H1 (cell line): Measurements from ENCODE around the gene KRT9. TPM values are rescaled to one million over a fixed set of nuclear protein-coding genes. Genes with fewer than 3 reads are reported as not detected.

Experiments
- CTCF ChIA-PET: fragments of 300-600 bp; sonication (Branson Sonifier 250); formaldehyde crosslinking; loops from one replicate; lab custom pipeline; 2021; ENCODE audit not compliant: partially characterized antibody; lab: Charles Lee
- POLR2A ChIA-PET: fragments of 300-600 bp; sonication (Branson Sonifier 250); formaldehyde crosslinking; loops from one replicate; lab custom pipeline; 2021; ENCODE audit warnings: inconsistent platforms; ENCODE audit not compliant: partially characterized antibody; lab: Charles Lee
- DNase-seq, 2 experiments: peaks; one replicate each; pipeline versions ENCODE4 v3.0.0 to v3.0.0-alpha.2; 2010 to 2022; ENCODE audit warnings: low spot score in 2 of 2, low read depth in 1 of 2, mixed read lengths in 1 of 2
- FAIRE-seq: peaks from 2 replicates; lab custom pipeline; 2011; peaks lifted over from hg19 to GRCh38; lab: Jason Lieb, UNC
- H2AFZ ChIP-seq: 2 replicates; pipeline ENCODE4 v1.8.1; 2012; ENCODE audit warnings: low read length, inconsistent platforms
- H2AK5ac ChIP-seq: 2 replicates; pipeline ENCODE4 v1.6.1; 2013; ENCODE audit warnings: low read depth, low read length
- H2BK120ac ChIP-seq: replicated peaks from 2 replicates; pipeline ENCODE3; 2013; ENCODE audit warnings: low read depth, low read length, inconsistent platforms
- H2BK12ac ChIP-seq: 2 replicates; pipeline ENCODE4 v1.6.1; 2013; ENCODE audit warnings: low read depth, low read length
- H2BK15ac ChIP-seq: 2 replicates; pipeline ENCODE4 v1.6.1; 2013; ENCODE audit warnings: low read length
- H2BK20ac ChIP-seq: 2 replicates; pipeline ENCODE4 v1.6.1; 2013; ENCODE audit warnings: low read length
- H2BK5ac ChIP-seq: 2 replicates; pipeline ENCODE4 v1.6.1; 2013; ENCODE audit warnings: low read depth, low read length
- H3K14ac ChIP-seq: 2 replicates; pipeline ENCODE4 v1.6.1; 2013; ENCODE audit warnings: inconsistent platforms; ENCODE audit not compliant: insufficient read length
- H3K18ac ChIP-seq: 2 replicates; pipeline ENCODE4 v1.6.1; 2013; ENCODE audit warnings: low read length; ENCODE audit errors: extremely low read depth
- H3K23ac ChIP-seq: 2 replicates; pipeline ENCODE4 v1.6.1; 2013; ENCODE audit warnings: inconsistent platforms; ENCODE audit not compliant: insufficient read length
- H3K23me2 ChIP-seq: 2 replicates; pipeline ENCODE4 v1.6.1; 2013; ENCODE audit warnings: low read depth, low read length
- H3K27ac ChIP-seq: 2 replicates; pipeline ENCODE4 v1.6.1; 2011; ENCODE audit warnings: low read depth, low read length, inconsistent platforms
- H3K27me3 ChIP-seq, 4 experiments: replicated peaks in 1 of 4; 1 replicate in 1 of 4; 2 replicates in 3 of 4; pipeline versions ENCODE4 v1.6.1 to v1.8.1; 2011 to 2013; ENCODE audit warnings: low read length in 3 of 4, mild to moderate bottlenecking in 3 of 4, inconsistent platforms in 2 of 4, mixed read lengths in 2 of 4, moderate library complexity in 1 of 4; ENCODE audit not compliant: control insufficient read depth in 3 of 4, insufficient read depth in 3 of 4; ENCODE audit errors: extremely low read depth in 1 of 4
- H3K36me3 ChIP-seq, 4 experiments: 2 replicates each; pipeline versions ENCODE4 v1.6.1 to v1.8.1; 2011 to 2013; ENCODE audit warnings: mild to moderate bottlenecking in 4 of 4, low read length in 3 of 4, moderate library complexity in 2 of 4, control low read depth in 1 of 4, inconsistent platforms in 1 of 4; ENCODE audit not compliant: insufficient read depth in 4 of 4, control insufficient read depth in 2 of 4
- H3K4ac ChIP-seq: replicated peaks from 2 replicates; pipeline ENCODE3; 2013; ENCODE audit warnings: low read length, low read depth, mixed read lengths, inconsistent platforms; ENCODE audit not compliant: insufficient read length
- H3K4me1 ChIP-seq, 4 experiments: replicated peaks in 1 of 4; 1 replicate in 1 of 4; 2 replicates in 3 of 4; pipeline versions ENCODE4 v1.6.1 to v1.8.1; 2011 to 2013; ENCODE audit warnings: low read length in 3 of 4, inconsistent platforms in 2 of 4, mixed read lengths in 1 of 4; ENCODE audit not compliant: insufficient read depth in 4 of 4, control insufficient read depth in 3 of 4
- H3K4me2 ChIP-seq, 2 experiments: 2 replicates each; pipeline versions ENCODE4 v1.6.1 to v1.8.1; 2011 to 2013; ENCODE audit warnings: low read depth in 2 of 2, low read length in 2 of 2, control low read depth in 1 of 2, inconsistent platforms in 1 of 2, mild to moderate bottlenecking in 1 of 2; ENCODE audit not compliant: insufficient read depth in 1 of 2
- H3K4me3 ChIP-seq, 4 experiments: fragments of 200-600, 300-600 bp in 1 of 4; sonication (generic), shearing (Covaris generic), sonication (Bioruptor Twin) in 1 of 4; 2 replicates each; pipeline versions ENCODE4 v1.5.1 to v1.8.1; 2011 to 2016; ENCODE audit warnings: low read length in 4 of 4, low read depth in 3 of 4, control low read depth in 2 of 4, inconsistent platforms in 2 of 4, mild to moderate bottlenecking in 2 of 4, mixed read lengths in 1 of 4, moderate library complexity in 1 of 4; ENCODE audit not compliant: insufficient read depth in 2 of 4; ENCODE audit errors: extremely low read depth in 1 of 4
- H3K56ac ChIP-seq: replicated peaks from 2 replicates; pipeline ENCODE3; 2013; ENCODE audit warnings: low read depth, mild to moderate bottlenecking, mixed read lengths, low read length, inconsistent platforms; ENCODE audit not compliant: insufficient read length
- H3K79me1 ChIP-seq: 2 replicates; pipeline ENCODE4 v1.6.1; 2013; ENCODE audit warnings: low read depth, low read length, control low read depth
- H3K79me2 ChIP-seq, 2 experiments: 2 replicates each; pipeline versions ENCODE4 v1.6.1 to v1.8.1; 2012 to 2013; ENCODE audit warnings: low read length in 2 of 2, mild to moderate bottlenecking in 2 of 2, inconsistent platforms in 1 of 2; ENCODE audit not compliant: insufficient read depth in 2 of 2, control insufficient read depth in 1 of 2
- H3K9ac ChIP-seq, 4 experiments: replicated peaks in 1 of 4; 1 replicate in 1 of 4; 2 replicates in 3 of 4; pipeline versions ENCODE4 v1.6.1 to v1.8.1; 2011 to 2013; ENCODE audit warnings: low read depth in 3 of 4, low read length in 3 of 4, control low read depth in 2 of 4, mild to moderate bottlenecking in 2 of 4, moderate library complexity in 2 of 4, inconsistent platforms in 1 of 4; ENCODE audit errors: extremely low read depth in 1 of 4
- H3K9me3 ChIP-seq, 2 experiments: 2 replicates each; pipeline versions ENCODE4 v1.6.1 to v1.8.1; 2012 to 2013; ENCODE audit warnings: mild to moderate bottlenecking in 2 of 2, moderate library complexity in 2 of 2, control low read depth in 1 of 2, inconsistent platforms in 1 of 2, low read depth in 1 of 2, low read length in 1 of 2, mixed read lengths in 1 of 2; ENCODE audit not compliant: insufficient read depth in 2 of 2
- H4K20me1 ChIP-seq, 2 experiments: replicated peaks in 1 of 2; 2 replicates each; pipeline versions ENCODE3 to v1.8.1; 2011 to 2013; ENCODE audit warnings: inconsistent platforms in 2 of 2, low read length in 2 of 2, mild to moderate bottlenecking in 1 of 2; ENCODE audit not compliant: insufficient read depth in 2 of 2, control insufficient read depth in 1 of 2
- H4K5ac ChIP-seq: 2 replicates; pipeline ENCODE4 v1.6.1; 2013; ENCODE audit warnings: low read length, low read depth, mixed read lengths, inconsistent platforms; ENCODE audit not compliant: insufficient read length
- H4K8ac ChIP-seq: 2 replicates; pipeline ENCODE4 v1.8.0; 2013; ENCODE audit warnings: mild to moderate bottlenecking, moderate library complexity, low read length, inconsistent platforms; ENCODE audit not compliant: insufficient read depth; ENCODE audit errors: extremely low read depth
- H4K91ac ChIP-seq: replicated peaks from 2 replicates; pipeline ENCODE3; 2013; ENCODE audit warnings: low read length, mixed read lengths, inconsistent platforms; ENCODE audit not compliant: insufficient read length
- ASH2L ChIP-seq: fragments of 200-600, 300-600 bp; sonication (generic); IDR thresholded peaks from one replicate; pipeline ENCODE4 v1.7.1; 2017; ENCODE audit warnings: low read length
- ATF3 ChIP-seq: IDR thresholded peaks from 2 replicates; pipeline ENCODE4 v1.6.1; 2011; ENCODE audit warnings: low read depth, mild to moderate bottlenecking, low read length; ENCODE audit not compliant: insufficient read depth
- CHD2 ChIP-seq: IDR thresholded peaks from 2 replicates; pipeline ENCODE4 v1.6.1; 2012; ENCODE audit warnings: low read length, improper control_type of control experiment
- MAFK ChIP-seq: IDR thresholded peaks from 2 replicates; pipeline ENCODE4 v1.6.1; 2012; ENCODE audit warnings: low read depth, mild to moderate bottlenecking, improper control_type of control experiment, low read length
- NANOG ChIP-seq: IDR thresholded peaks from 2 replicates; pipeline ENCODE4 v1.6.1; 2011; ENCODE audit warnings: low read length, low read depth, mild to moderate bottlenecking, inconsistent platforms; ENCODE audit not compliant: insufficient read depth, poor library complexity, severe bottlenecking
- PHF8 ChIP-seq: fragments of 200-600 bp; sonication (generic); conservative IDR thresholded peaks from 2 replicates; pipeline ENCODE4 v1.7.1; 2012; ENCODE audit warnings: low read depth, mild to moderate bottlenecking, inconsistent platforms, low read length, moderate library complexity
- RFX5 ChIP-seq: IDR thresholded peaks from 2 replicates; pipeline ENCODE4 v1.6.1; 2011; ENCODE audit warnings: low read depth, low read length, improper control_type of control experiment, borderline replicate concordance
- SIX5 ChIP-seq: IDR thresholded peaks from 2 replicates; pipeline ENCODE4 v1.6.1; 2011; ENCODE audit warnings: mild to moderate bottlenecking, low read depth, low read length
- TCF12 ChIP-seq: IDR thresholded peaks from 2 replicates; pipeline ENCODE4 v1.6.1; 2011; ENCODE audit warnings: low read depth, mild to moderate bottlenecking, low read length
- ZNF274 ChIP-seq: IDR thresholded peaks from 2 replicates; pipeline ENCODE4 v1.7.0; 2012; ENCODE audit warnings: low read length, borderline replicate concordance; ENCODE audit errors: extremely low read depth
- WGBS, 2 experiments: shearing (Covaris generic) in 1 of 2; methylation state at CpG; one replicate each; pipeline versions ENCODE4 v1.1.6 to v1.1.7; 2013 to 2015; ENCODE audit warnings: low lambda C conversion rate in 2 of 2, mixed read lengths in 2 of 2, inconsistent platforms in 1 of 2, low coverage in 1 of 2, missing lambda C conversion rate in 1 of 2; ENCODE audit not compliant: insufficient replicate concordance in 2 of 2, insufficient coverage in 1 of 2, insufficient read length in 1 of 2; ENCODE audit errors: extremely low coverage in 1 of 2, missing lambda C conversion rate in 1 of 2; 5-methylcytosine and 5-hydroxymethylcytosine counted together
- polyA plus RNA-seq, 7 experiments: library from polyadenylated mRNA; depleted of rRNA in 3 of 7; stranded (reverse) in 5 of 7; unstranded in 2 of 7; fragments of >200 nt in 5 of 7; fragments of 200-250 nt in 2 of 7; gene quantifications; 1 replicate in 5 of 7; 2 replicates in 1 of 7; 4 replicates in 1 of 7; pipeline versions ENCODE4 v1.2.1 to v1.2.3, GENCODE V29; 2011 to 2013; ENCODE audit warnings: missing spikeins in 2 of 7, mixed read lengths in 2 of 7
- total RNA-seq: library from RNA; stranded (reverse); fragmentation: NEBNext Ultra II Directional; extraction: Animal tissue kit (Norgen Biotek cat#: 25700); gene quantifications from 2 replicates; pipeline ENCODE4 v1.2.1, GENCODE V29; 2021
- TF ChIP-seq, protein P1 (sequence below), 3 experiments: IDR thresholded peaks; 1 replicate in 2 of 3; 2 replicates in 1 of 3; pipeline versions ENCODE4 v1.5.1 to v1.6.1; 2011; ENCODE audit warnings: low read length in 3 of 3, mild to moderate bottlenecking in 3 of 3, inconsistent platforms in 2 of 3, low read depth in 1 of 3, moderate library complexity in 1 of 3; ENCODE audit not compliant: insufficient read depth in 1 of 3; ENCODE audit errors: control extremely low read depth in 1 of 3

KRT9 gene
- total and polyA plus RNA-seq, 2 of the 8 experiments (the other 6 are each of a cell fraction or from before 2014, with no cell fraction given), result not detected

DNA sequence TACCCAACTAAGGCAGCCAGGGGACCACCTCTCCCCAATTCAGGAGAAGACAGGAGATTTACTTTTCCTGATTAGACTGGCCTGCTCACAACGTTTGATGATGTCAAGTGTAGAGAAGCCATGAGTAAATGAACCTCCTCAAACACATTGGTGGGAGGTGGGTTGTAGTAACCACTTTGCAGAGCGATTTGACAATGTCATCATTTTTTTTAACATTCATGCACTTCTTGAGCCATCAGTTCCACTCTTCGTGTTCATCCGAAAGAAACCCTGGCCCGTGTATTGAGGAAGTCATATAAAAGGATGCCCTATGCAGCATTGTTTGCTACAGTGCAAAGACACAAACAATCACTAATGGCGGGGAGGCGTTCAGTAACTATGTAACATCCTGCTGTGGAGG is 38.2 kb downstream of the KRT9 start:
- Histone ChIP-seq H4K5ac (no peak overlapping the region), H4K91ac (no peak overlapping the region), H3K4ac (no peak overlapping the region), H3K79me2 (no peaks in the 10 kb centered on the region), H3K23me2 (no peaks in the 10 kb centered on the region), H3K36me3 (no peaks in the 10 kb centered on the region), H3K23ac (no peak overlapping the region), H2AK5ac (no peak overlapping the region), H3K27ac (no peak overlapping the region), H2BK15ac (no peak overlapping the region), H4K8ac (no peak overlapping the region), H3K4me2 (no peak overlapping the region), H3K56ac (no peak overlapping the region), H3K18ac (no peak overlapping the region), H3K27me3 (no peaks in the 10 kb centered on the region; a peak in 1 of 7 replicates), H3K14ac (no peak overlapping the region), H2BK5ac (no peak overlapping the region), H2AFZ (no peak overlapping the region), H3K9me3 (no peaks in the 10 kb centered on the region), H2BK12ac (no peak overlapping the region), H3K4me1 (peaks cover 6 to 23% (median 13%) of the 10 kb centered on the region in 4 experiments), H3K9ac (no peak overlapping the region), H3K79me1 (no peaks in the 10 kb centered on the region), H2BK20ac (no peak overlapping the region), H3K4me3 (no peak overlapping the region), H4K20me1 (no peaks in the 10 kb centered on the region), H2BK120ac (no peak overlapping the region)
- ChIA-PET POLR2A (no interaction called here), CTCF (interaction anchor here (1.2 to 7.4 kb wide), 5 partner anchors 9 to 130 kb away, joined by 3 to 79 read pairs (median 5); no protein-coding TSS in a partner anchor)
- no peak for TF ChIP-seq RFX5
- TF ChIP-seq, protein P1, sequence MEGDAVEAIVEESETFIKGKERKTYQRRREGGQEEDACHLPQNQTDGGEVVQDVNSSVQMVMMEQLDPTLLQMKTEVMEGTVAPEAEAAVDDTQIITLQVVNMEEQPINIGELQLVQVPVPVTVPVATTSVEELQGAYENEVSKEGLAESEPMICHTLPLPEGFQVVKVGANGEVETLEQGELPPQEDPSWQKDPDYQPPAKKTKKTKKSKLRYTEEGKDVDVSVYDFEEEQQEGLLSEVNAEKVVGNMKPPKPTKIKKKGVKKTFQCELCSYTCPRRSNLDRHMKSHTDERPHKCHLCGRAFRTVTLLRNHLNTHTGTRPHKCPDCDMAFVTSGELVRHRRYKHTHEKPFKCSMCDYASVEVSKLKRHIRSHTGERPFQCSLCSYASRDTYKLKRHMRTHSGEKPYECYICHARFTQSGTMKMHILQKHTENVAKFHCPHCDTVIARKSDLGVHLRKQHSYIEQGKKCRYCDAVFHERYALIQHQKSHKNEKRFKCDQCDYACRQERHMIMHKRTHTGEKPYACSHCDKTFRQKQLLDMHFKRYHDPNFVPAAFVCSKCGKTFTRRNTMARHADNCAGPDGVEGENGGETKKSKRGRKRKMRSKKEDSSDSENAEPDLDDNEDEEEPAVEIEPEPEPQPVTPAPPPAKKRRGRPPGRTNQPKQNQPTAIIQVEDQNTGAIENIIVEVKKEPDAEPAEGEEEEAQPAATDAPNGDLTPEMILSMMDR (IDR thresholded peaks at IDR 0.05; ENCODE audit: control extremely low read depth in 1 of 3, insufficient read depth in 1 of 3, low read depth in 1 of 3, low read length in 3 of 3), result no peak
- TF ChIP-seq ATF3, result no peak
- no peak for TF ChIP-seq PHF8
- no peak for TF ChIP-seq CHD2
- no peak for TF ChIP-seq ZNF274
- no peak for TF ChIP-seq ASH2L
- no peak for TF ChIP-seq MAFK
- no peak for TF ChIP-seq SIX5
- no peak for TF ChIP-seq TCF12
- no peak for TF ChIP-seq NANOG
- no peak for FAIRE-seq
- no peak for DNase-seq
- WGBS, 2 experiments, result 95% methylated on average over 7 of the region's 7 CpGs; no CpG with 5 or more reads in 1 of the 2 experiments
